Stimulated activated CD4-positive, alpha-beta T cell treated with anti-CD3 and anti-CD28 coated beads, TNF-alpha, amount 100 ng/mL, for 4 hours (primary cell): ENCODE results near the gene ESRRA.

Experiments
- DNase-seq, 3 experiments: peaks; one replicate each; pipeline ENCODE4 v3.0.0-alpha.2; 2020; ENCODE audit warnings: low read depth in 3 of 3

The ESRRA gene

GRCh38 chr11:64331569-64332371 lies 26.4 kb downstream of the ESRRA start:
- DNase-seq, result peak in 2 of 3 experiments; percentile 38 to 43

- DNase-seq, result no peak
These were observed 28.2 kb downstream of the ESRRA start for GRCh38 chr11:64333556-64333955.

- no peak for DNase-seq
These were observed 29.7 kb downstream of the ESRRA start for GRCh38 chr11:64334764-64335735.

GRCh38 chr11:64337538-64338249 lies 32.4 kb downstream of the ESRRA start:
- no peak for DNase-seq

GRCh38 chr11:64338716-64339115 lies 33.4 kb downstream of the ESRRA start:
- no peak for DNase-seq

GRCh38 chr11:64339286-64339685 lies 34.0 kb downstream of the ESRRA start:
- no peak for DNase-seq

GRCh38 chr11:64339754-64340408 lies 34.6 kb downstream of the ESRRA start, which contains the start of gene CCDC88B:
Gene CCDC88B (plus strand): TSS chr11:64340204. CDS start chr11:64340267, 63 bp downstream.
- peak; percentile 59 to 74 (median 62) for DNase-seq

- DNase-seq, result peak; percentile 63 to 70 (median 67)
These were observed 35.5 kb downstream of the ESRRA start for GRCh38 chr11:64340671-64341335.

GRCh38 chr11:64341429-64341828 lies 36.1 kb downstream of the ESRRA start:
- no peak for DNase-seq

GRCh38 chr11:64341851-64342791 lies 36.8 kb downstream of the ESRRA start:
- peak; percentile 79 to 82 (median 80) for DNase-seq

- no peak for DNase-seq
These were observed 37.8 kb downstream of the ESRRA start for GRCh38 chr11:64342869-64343745.

GRCh38 chr11:64343767-64344559 lies 38.6 kb downstream of the ESRRA start:
- no peak for DNase-seq

GRCh38 chr11:64344787-64345186 lies 39.5 kb downstream of the ESRRA start:
- DNase-seq, result no peak

GRCh38 chr11:64347193-64347867 lies 42.0 kb downstream of the ESRRA start:
- DNase-seq, result no peak

GRCh38 chr11:64348383-64349024 lies 43.2 kb downstream of the ESRRA start:
- DNase-seq, result no peak

GRCh38 chr11:64349025-64349387 lies 43.7 kb downstream of the ESRRA start:
- DNase-seq, result no peak

GRCh38 chr11:64349404-64349803 lies 44.1 kb downstream of the ESRRA start:
- no peak for DNase-seq
